ENCODE data around the gene WNT9A. TPM values are rescaled to one million over a fixed set of nuclear protein-coding genes. Genes with fewer than 3 reads are reported as not detected.

Gene WNT9A
- total RNA-seq, 1 experiment from 2014 or later: 0.24 TPM

DNA sequence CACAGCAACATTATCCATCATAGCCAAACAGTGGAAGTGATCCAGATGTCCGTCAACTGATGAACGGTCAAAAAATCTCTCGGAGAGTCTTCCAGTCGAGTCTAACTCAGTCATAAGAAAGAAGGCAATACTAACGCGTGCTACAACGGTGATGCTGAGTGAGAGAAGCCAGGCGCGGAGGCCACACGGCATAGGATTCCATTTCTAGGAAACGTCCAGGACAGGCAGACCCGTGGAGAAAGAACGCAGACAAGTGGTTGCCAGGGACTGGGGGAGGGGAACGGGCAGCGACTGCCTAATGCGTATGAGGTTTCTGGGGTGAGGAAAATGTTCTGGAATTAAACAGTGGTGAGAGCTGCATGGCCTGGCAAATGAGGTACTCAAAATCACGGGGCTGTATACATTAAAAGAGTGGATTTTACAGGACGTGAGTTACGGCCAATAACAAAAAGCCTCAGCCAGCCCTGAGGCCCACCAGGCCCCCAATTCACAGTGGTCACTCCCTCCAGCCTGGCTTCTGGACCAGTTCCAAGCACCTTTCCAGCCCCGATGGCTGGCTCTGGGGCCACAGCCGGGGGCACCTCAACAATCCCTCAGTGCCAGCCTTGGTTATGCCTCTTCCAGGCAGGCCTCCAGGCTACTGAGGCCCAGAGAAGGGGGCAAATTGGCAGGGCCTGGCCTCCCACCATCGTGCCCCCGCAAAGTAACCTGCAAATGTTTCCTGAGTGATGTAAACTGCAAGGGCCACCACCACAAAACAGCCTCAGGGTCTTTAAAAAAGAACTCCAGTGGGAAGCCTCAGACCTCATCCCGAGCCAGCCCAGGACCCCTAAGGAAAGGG is 3.4 kb downstream of the WNT9A start:
- Mint-ChIP-seq H3K27me3 (ENCODE audit: unreplicated experiment) (peaks cover 51% of the 10 kb centered on the region), H3K27ac (ENCODE audit: unreplicated experiment) (no peak overlapping the region), H3K9me3 (ENCODE audit: low read depth, unreplicated experiment) (no peaks in the 10 kb centered on the region), H3K4me1 (ENCODE audit: low read depth, unreplicated experiment) (peaks cover 13% of the 10 kb centered on the region), H3K36me3 (ENCODE audit: insufficient read depth, unreplicated experiment) (peaks cover 23% of the 10 kb centered on the region), H3K4me3 (ENCODE audit: low read depth, unreplicated experiment) (no peak overlapping the region)
- intact Hi-C loops (cut with micrococcal nuclease; ENCODE audit: unreplicated experiment): no loop called here
- CTCF ChIA-PET: no interaction called here
- no TSS peak for BruUV-seq (replicated peaks)
- no peak for DNase-seq
- TF ChIP-seq, protein P1, sequence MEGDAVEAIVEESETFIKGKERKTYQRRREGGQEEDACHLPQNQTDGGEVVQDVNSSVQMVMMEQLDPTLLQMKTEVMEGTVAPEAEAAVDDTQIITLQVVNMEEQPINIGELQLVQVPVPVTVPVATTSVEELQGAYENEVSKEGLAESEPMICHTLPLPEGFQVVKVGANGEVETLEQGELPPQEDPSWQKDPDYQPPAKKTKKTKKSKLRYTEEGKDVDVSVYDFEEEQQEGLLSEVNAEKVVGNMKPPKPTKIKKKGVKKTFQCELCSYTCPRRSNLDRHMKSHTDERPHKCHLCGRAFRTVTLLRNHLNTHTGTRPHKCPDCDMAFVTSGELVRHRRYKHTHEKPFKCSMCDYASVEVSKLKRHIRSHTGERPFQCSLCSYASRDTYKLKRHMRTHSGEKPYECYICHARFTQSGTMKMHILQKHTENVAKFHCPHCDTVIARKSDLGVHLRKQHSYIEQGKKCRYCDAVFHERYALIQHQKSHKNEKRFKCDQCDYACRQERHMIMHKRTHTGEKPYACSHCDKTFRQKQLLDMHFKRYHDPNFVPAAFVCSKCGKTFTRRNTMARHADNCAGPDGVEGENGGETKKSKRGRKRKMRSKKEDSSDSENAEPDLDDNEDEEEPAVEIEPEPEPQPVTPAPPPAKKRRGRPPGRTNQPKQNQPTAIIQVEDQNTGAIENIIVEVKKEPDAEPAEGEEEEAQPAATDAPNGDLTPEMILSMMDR (IDR thresholded peaks at IDR 0.05; ENCODE audit: unreplicated experiment): no peak

DNA sequence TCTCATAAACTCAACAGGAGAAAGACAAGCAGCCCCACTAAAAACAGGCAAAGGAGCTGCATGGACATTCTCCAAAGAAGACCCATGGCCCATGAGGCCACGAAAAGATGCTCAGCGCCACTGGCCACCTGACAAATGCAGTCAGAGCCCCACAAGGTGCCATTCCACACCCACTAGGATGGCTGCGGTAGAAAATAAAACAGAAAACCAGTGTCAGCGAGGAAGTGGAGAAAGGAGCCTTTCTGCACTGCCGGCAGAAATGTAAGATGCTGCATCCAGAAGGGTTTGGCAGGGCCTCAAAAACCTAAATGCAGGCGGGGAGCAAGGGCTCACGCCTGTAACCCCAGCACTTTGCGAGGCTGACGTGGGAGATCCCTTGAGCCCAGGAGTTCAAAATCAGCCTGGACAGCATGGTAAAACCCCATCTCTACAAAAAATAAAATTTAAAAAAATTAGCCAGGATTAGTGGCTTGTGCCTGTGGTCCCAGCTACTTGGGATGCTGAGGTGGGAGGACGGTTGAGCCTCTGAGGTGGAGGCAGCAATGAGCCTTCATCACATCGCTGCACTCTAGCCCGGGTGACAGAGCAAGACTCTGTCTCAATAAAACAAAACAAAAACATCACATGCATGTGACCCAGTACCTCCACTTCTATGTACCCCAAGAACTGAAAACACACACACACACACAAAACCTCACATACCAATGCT is 4.2 kb downstream of the WNT9A start:
- no peak overlapping the region for H3K27ac Mint-ChIP-seq (ENCODE audit: unreplicated experiment)

DNA sequence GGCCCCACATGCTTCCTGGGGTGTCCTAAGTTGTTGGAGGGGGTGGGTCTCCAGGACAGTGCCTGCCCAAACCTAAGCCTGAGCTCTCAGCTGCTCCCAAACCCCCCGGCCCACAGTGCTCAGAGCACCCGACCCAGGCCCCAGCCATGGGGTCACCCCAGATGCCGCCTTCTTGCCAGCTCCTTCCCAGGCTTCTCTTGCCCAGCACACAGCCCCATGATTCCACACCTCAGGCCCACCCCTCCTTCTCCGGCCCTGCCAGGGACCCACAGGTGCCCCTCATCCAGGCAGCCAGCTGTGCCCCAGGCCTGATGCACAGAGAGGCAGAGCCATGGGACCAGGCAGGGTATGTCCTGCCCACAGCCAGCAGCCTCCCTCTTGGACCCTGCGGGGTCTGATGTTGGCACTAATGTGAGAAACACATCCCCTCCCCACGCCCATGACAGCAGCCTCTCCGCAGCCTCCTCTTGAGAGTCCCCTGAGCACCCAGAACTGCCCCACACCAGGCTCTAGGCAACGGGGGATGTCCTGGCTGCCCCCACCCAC is 4.9 kb downstream of the WNT9A start:
- CTCF ChIA-PET: no interaction called here
- H3K27me3 Mint-ChIP-seq (ENCODE audit: unreplicated experiment): peaks cover 41% of the 10 kb centered on the region
- TF ChIP-seq, protein P1 (IDR thresholded peaks at IDR 0.05; ENCODE audit: unreplicated experiment): no peak
- no TSS peak for BruUV-seq (replicated peaks)
- DNase-seq: no peak
- intact Hi-C loops (cut with micrococcal nuclease; ENCODE audit: unreplicated experiment): no loop called here
- peaks cover 13% of the 10 kb centered on the region for H3K4me1 Mint-ChIP-seq (ENCODE audit: low read depth, unreplicated experiment)
- no peak overlapping the region for H3K27ac Mint-ChIP-seq (ENCODE audit: unreplicated experiment)
- no peak overlapping the region for H3K4me3 Mint-ChIP-seq (ENCODE audit: low read depth, unreplicated experiment)
- H3K36me3 Mint-ChIP-seq (ENCODE audit: insufficient read depth, unreplicated experiment): peaks cover 23% of the 10 kb centered on the region
- no peaks in the 10 kb centered on the region for H3K9me3 Mint-ChIP-seq (ENCODE audit: low read depth, unreplicated experiment)

More for the DNA sequence above, 4.2 kb downstream of the WNT9A start:
- Mint-ChIP-seq H3K4me3 (ENCODE audit: low read depth, unreplicated experiment) (no peak overlapping the region), H3K9me3 (ENCODE audit: low read depth, unreplicated experiment) (no peaks in the 10 kb centered on the region), H3K27me3 (ENCODE audit: unreplicated experiment) (peaks cover 44% of the 10 kb centered on the region), H3K4me1 (ENCODE audit: low read depth, unreplicated experiment) (peaks cover 13% of the 10 kb centered on the region), H3K36me3 (ENCODE audit: insufficient read depth, unreplicated experiment) (peaks cover 23% of the 10 kb centered on the region)
- no TSS peak for BruUV-seq (replicated peaks)
- TF ChIP-seq, protein P1 (IDR thresholded peaks at IDR 0.05; ENCODE audit: unreplicated experiment): no peak
- CTCF ChIA-PET: no interaction called here
- intact Hi-C loops (cut with micrococcal nuclease; ENCODE audit: unreplicated experiment): no loop called here
- DNase-seq: no peak

DNA sequence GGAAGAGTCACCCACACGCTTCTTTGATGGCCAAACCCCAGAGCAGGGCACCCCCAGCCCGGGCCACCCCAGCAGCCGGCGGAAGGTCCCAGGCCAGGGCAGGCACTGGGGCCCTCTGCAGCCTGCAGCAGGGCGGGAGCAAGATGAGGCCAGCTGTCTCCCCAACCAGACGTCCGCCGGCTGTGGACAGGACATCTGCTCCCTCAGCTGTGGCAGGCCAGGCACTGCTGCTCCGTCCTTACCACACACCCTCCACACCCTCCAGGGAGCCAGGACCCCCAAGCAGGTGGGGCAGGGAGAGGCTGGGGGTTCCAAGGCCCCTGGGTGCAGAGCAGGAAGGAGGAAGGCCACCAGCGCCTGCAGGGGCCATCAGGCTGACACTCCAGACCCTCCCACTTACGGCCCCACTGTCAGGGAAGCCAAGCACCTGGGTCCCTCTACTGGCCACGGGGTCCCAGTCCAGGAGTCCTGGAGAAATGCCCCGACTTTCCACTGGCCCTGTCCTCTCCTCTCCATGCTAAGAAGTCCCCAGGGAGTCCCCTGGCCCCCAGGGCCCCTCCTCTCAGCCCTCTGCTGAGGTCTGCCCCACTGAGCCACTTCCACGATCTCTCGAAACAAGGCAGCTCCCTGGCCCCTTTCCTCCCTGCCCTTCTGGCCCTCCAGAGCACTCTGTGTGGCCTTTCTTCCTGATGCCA is 5.6 kb downstream of the WNT9A start:
- peaks cover 36% of the 10 kb centered on the region for H3K27me3 Mint-ChIP-seq (ENCODE audit: unreplicated experiment)
- H3K27ac Mint-ChIP-seq (ENCODE audit: unreplicated experiment): no peak overlapping the region
- peaks cover 13% of the 10 kb centered on the region for H3K4me1 Mint-ChIP-seq (ENCODE audit: low read depth, unreplicated experiment)
- no peak overlapping the region for H3K4me3 Mint-ChIP-seq (ENCODE audit: low read depth, unreplicated experiment)
- DNase-seq: no peak
- H3K36me3 Mint-ChIP-seq (ENCODE audit: insufficient read depth, unreplicated experiment): peaks cover 20% of the 10 kb centered on the region
- TF ChIP-seq, protein P1 (IDR thresholded peaks at IDR 0.05; ENCODE audit: unreplicated experiment): no peak
- no TSS peak for BruUV-seq (replicated peaks)
- no peaks in the 10 kb centered on the region for H3K9me3 Mint-ChIP-seq (ENCODE audit: low read depth, unreplicated experiment)
- intact Hi-C loops (cut with micrococcal nuclease; ENCODE audit: unreplicated experiment): no loop called here
- CTCF ChIA-PET: interaction anchor here (0.6 kb wide), 1 partner anchor 1580 kb away, joined by 3 read pairs; no protein-coding TSS in a partner anchor
